ENCODE results near the gene PCOLCE2. TPM values are rescaled to one million over a fixed set of nuclear protein-coding genes. Genes with fewer than 3 reads are reported as not detected.
A peak's percentile ranks its signal among the peaks of the same experiment; 100 is the strongest.

The PCOLCE2 gene
- total RNA-seq, 1 experiment from 2014 or later, result 4.4 TPM

DNA sequence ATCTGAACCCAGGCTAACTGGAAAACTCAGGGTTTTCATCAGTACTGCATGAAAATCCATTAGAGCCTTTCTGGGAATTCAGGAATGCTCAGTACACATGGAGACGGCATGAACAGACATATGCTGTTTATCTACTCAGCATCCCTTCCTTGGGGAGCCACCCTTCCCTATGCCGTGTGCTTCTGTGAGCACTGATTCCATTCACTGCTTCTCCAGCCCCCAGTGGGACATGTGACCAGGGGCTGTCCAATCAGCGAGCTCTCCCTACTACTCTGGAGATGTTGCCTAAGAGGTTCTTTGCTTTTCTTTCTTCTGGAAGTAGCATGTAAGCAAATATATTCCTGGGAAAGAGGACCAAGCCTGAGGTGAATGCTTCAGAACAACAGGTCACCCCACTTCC is 5.6 kb upstream of the PCOLCE2 start:
- BruUV-seq (replicated peaks), result no TSS peak
- Histone ChIP-seq H3K9me3 (ENCODE audit: control insufficient read depth in 1 of 2, insufficient read depth in 1 of 2, low read depth in 1 of 2, low read length in 2 of 2) (no peaks in the 10 kb centered on the region), H3K36me3 (ENCODE audit: control insufficient read depth in 1 of 2, insufficient read depth in 2 of 2, low read length in 2 of 2) (no peaks in the 10 kb centered on the region), H2AFZ (ENCODE audit: low read depth, low read length, poor library complexity, severe bottlenecking) (no peak overlapping the region), H3K4me1 (ENCODE audit: control insufficient read depth in 1 of 2, insufficient read depth in 2 of 2, low read length in 2 of 2) (peaks cover 0 to 14% of the 10 kb centered on the region in 2 experiments; a peak in 2 of 4 replicates), H3K9me2 (ENCODE audit: insufficient read depth) (no peaks in the 10 kb centered on the region), H3K4me3 (replicated peaks in 1 of 2; ENCODE audit: low read depth in 1 of 2, low read length in 2 of 2) (no peak overlapping the region), H3K79me2 (ENCODE audit: insufficient read depth, low read length) (no peaks in the 10 kb centered on the region), H3K27me3 (ENCODE audit: insufficient read depth, low read length) (no peaks in the 10 kb centered on the region), H3K9ac (ENCODE audit: low read length) (no peak overlapping the region), H3K4me2 (ENCODE audit: low read length) (no peak overlapping the region), H4K20me1 (ENCODE audit: insufficient read depth) (no peaks in the 10 kb centered on the region), H3K27ac (ENCODE audit: low read depth, low read length) (no peak overlapping the region)
- ChIA-PET POLR2A (no interaction called here), CTCF (no interaction called here), RAD21 (ENCODE audit: low non-redundant PET in 1 of 2, low total read pairs in 2 of 2, uncharacterized antibody in 2 of 2, unreplicated experiment in 2 of 2) (no interaction called here)
- ATAC-seq (0 out of 2 replicates have a peak, but pooled peaks have one; percentile 32), DNase-seq (ENCODE audit: low read depth, low spot score) (no peak)
- TF ChIP-seq POLR2A (IDR thresholded peaks at IDR 0.05; ENCODE audit: borderline replicate concordance, extremely low read depth, insufficient read depth, insufficient read length), result no peak
- TF ChIP-seq CBX3 (IDR thresholded peaks at IDR 0.05; ENCODE audit: low read depth), result no peak
- no peak for TF ChIP-seq EZH2phosphoT487 (IDR thresholded peaks at IDR 0.05; ENCODE audit: borderline replicate concordance)
- no peak for TF ChIP-seq ZFX (IDR thresholded peaks at IDR 0.05)
- TF ChIP-seq RAD21 (IDR thresholded peaks at IDR 0.05; ENCODE audit: low read depth), result no peak
- TF ChIP-seq EZH2 (IDR thresholded peaks at IDR 0.05), result no peak
- TF ChIP-seq YY1 (IDR thresholded peaks at IDR 0.05; ENCODE audit: extremely low read depth, insufficient replicate concordance, low read depth, low read length), result no peak
- TF ChIP-seq ELF1 (IDR thresholded peaks at IDR 0.05; ENCODE audit: borderline replicate concordance, low read depth), result no peak
- no peak for TF ChIP-seq SRF (IDR thresholded peaks at IDR 0.05; ENCODE audit: low read depth)
- no peak for TF ChIP-seq CEBPB (IDR thresholded peaks at IDR 0.05; ENCODE audit: low read depth)
- no peak for TF ChIP-seq EGR1 (IDR thresholded peaks at IDR 0.05; ENCODE audit: low read depth)
- TF ChIP-seq CTCF (IDR thresholded peaks at IDR 0.05 in 2 of 3, conservative IDR thresholded peaks at IDR 0.05 in 1 of 3; ENCODE audit: borderline replicate concordance in 1 of 3, insufficient read depth in 1 of 3, low read depth in 2 of 3, low read length in 2 of 3), result no peak
- no peak for TF ChIP-seq FOSL1 (IDR thresholded peaks at IDR 0.05; ENCODE audit: low read depth)
- TF ChIP-seq POLR2AphosphoS5 (IDR thresholded peaks at IDR 0.05; ENCODE audit: low read depth, low read length), result no peak
- TF ChIP-seq, protein P1, sequence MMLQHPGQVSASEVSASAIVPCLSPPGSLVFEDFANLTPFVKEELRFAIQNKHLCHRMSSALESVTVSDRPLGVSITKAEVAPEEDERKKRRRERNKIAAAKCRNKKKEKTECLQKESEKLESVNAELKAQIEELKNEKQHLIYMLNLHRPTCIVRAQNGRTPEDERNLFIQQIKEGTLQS (IDR thresholded peaks at IDR 0.05), result no peak
- intact Hi-C loops (cut with micrococcal nuclease), result no loop called here

Measured in HCT116 (cell line).